Mucosa of descending colon (tissue), 3 donors: Measurements from ENCODE around the gene DLX4. TPM values are rescaled to one million over a fixed set of nuclear protein-coding genes. Genes with fewer than 3 reads are reported as not detected.

Source experiments
- ATAC-seq: fragments of 200-7000 bp; cut with Tn5 transposase; one replicate; pipeline ENCODE4 v1.9.1; 2020; ENCODE audit warnings: mild to moderate bottlenecking, moderate library complexity
- DNase-seq, 3 donors: peaks; one replicate each; pipeline ENCODE4 v3.0.0-alpha.2; 2020
- H3K36me3 ChIP-seq: fragments of 200-600 bp; one replicate; pipeline ENCODE4 v1.8.0; 2021; ENCODE audit warnings: low read depth, mild to moderate bottlenecking
- H3K4me1 ChIP-seq: fragments of 200-600 bp; one replicate; pipeline ENCODE4 v1.8.0; 2021; ENCODE audit warnings: low read depth, mild to moderate bottlenecking
- H3K4me3 ChIP-seq: fragments of 200-600 bp; one replicate; pipeline ENCODE4 v1.8.0; 2021; ENCODE audit warnings: mild to moderate bottlenecking
- H3K9me3 ChIP-seq: fragments of 200-600 bp; one replicate; pipeline ENCODE4 v1.8.0; 2021; ENCODE audit warnings: mild to moderate bottlenecking
- intact Hi-C, 2 donors: fragments of 100-400 bp; cut with DNase I in 1 of 2; cut with micrococcal nuclease in 1 of 2; formaldehyde crosslinking; loops; one replicate each; pipeline versions ENCODE4 v1.11.0 to v1.11.1; 2022; cut with DNase I, micrococcal nuclease
- total RNA-seq, 3 donors: library from RNA; stranded (reverse); fragmentation: NEBNext Ultra II Directional in 2 of 3; extraction: Animal tissue kit (Norgen Biotek cat#: 25700) in 2 of 3; gene quantifications; one replicate each; pipeline versions ENCODE4 v1.2.1 to v1.2.4, GENCODE V29; 2021 to 2023
- TF ChIP-seq, protein P1 (sequence below): fragments of 200-600 bp; IDR thresholded peaks from one replicate; pipeline ENCODE4 v1.8.0; 2022; ENCODE audit warnings: antibody characterized with exemption, mild to moderate bottlenecking
- donor health status: DM: no; HTN: no; CAD: no; lungs with moderate emphysema.
- donor health status: DM: no; HTN: no; CAD: no.
- donor health status: DM: no; HTN: yes; CAD: no.

Gene DLX4
- total RNA-seq, 3 donors from 2014 or later = 0.14 to 0.60 (median 0.24) TPM

DNA sequence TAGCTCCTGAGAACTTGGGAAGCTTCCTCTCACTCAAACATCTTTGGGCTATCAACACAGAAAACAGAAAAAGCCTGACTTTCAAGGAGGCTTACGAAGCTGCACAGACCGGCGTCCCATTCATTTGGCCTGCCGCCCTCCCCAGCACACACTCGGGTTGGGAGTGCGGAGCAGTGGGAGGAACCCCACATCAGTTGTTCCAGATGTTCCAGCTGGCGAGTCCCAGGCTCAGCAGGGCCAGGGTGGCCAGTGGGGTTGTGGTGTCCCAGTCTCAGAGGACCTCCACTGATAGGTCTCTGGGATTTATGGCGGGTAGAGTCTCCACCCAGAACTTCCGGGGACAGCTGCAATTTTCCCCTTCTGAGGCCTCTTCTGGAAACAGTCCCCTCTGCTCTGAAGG is 43.1 kb upstream of the DLX4 start:
- TF ChIP-seq, protein P1, sequence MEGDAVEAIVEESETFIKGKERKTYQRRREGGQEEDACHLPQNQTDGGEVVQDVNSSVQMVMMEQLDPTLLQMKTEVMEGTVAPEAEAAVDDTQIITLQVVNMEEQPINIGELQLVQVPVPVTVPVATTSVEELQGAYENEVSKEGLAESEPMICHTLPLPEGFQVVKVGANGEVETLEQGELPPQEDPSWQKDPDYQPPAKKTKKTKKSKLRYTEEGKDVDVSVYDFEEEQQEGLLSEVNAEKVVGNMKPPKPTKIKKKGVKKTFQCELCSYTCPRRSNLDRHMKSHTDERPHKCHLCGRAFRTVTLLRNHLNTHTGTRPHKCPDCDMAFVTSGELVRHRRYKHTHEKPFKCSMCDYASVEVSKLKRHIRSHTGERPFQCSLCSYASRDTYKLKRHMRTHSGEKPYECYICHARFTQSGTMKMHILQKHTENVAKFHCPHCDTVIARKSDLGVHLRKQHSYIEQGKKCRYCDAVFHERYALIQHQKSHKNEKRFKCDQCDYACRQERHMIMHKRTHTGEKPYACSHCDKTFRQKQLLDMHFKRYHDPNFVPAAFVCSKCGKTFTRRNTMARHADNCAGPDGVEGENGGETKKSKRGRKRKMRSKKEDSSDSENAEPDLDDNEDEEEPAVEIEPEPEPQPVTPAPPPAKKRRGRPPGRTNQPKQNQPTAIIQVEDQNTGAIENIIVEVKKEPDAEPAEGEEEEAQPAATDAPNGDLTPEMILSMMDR = no peak
- H3K9me3 ChIP-seq = no peaks in the 10 kb centered on the region
- H3K36me3 ChIP-seq = no peaks in the 10 kb centered on the region
- no peak overlapping the region for H3K4me3 ChIP-seq
- ATAC-seq = no peak
- intact Hi-C loops = no loop called here
- DNase-seq = no peak
- no peaks in the 10 kb centered on the region for H3K4me1 ChIP-seq

DNA sequence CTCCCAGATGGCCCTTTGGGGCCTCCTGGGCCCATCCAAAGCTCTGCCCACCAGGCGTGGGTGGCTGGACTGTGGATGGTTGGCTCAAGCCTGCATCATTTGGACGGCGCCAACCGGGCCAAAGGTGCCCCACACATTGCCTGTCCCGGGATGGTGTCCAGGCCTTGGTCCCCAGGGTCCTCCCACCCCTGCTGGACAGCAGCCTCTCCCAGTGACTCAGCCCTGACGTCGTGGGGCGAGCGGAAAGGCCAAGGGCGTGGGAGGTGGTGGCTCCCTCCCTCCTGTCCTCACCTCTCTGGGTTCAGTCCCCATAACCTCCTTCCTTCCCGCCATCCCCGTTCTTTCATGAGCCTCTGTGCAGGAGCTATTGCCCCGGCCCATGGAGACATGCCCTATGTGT is 42.1 kb upstream of the DLX4 start:
- intact Hi-C loops = no loop called here
- TF ChIP-seq, protein P1 = no peak
- ATAC-seq = peak; percentile 30
- H3K4me3 ChIP-seq = no peak overlapping the region
- peak in 1 of 3 donors; percentile 60 for DNase-seq
- no peaks in the 10 kb centered on the region for H3K9me3 ChIP-seq
- H3K4me1 ChIP-seq = no peaks in the 10 kb centered on the region
- H3K36me3 ChIP-seq = no peaks in the 10 kb centered on the region

DNA sequence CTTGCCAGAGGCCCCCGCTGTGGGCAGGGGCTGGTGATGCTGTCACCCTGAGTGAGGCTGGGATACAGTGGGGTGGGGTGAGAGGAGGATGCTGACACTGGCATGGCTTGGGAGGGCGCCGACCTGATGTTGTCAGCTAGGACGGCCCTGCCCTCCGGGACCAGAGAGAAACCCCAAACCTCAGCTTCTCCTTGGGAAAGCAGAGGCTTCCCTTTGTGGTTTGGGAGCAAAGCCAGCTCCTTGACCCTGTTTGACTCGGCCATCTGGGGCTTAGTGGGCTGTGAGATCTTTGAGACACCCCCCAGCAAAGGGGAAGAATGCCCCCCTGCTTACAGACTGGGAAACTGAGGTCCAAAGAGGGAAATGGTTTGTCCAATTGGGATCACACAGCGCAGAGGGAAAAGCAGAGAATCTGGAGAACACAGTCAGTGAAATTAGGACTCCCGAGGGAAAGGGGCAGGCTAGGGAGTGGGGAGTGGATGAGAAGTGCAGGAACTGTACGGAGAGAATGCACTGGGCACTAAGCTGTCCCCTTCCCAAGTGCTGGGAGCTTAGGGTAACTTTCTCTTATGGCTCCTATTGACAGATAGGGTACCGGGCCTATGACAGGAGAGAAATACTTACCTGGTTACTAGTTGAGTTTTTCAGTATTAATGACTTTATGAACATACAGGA is 40.7 kb upstream of the DLX4 start:
- ATAC-seq (no peak), DNase-seq (no peak)
- Histone ChIP-seq H3K36me3 (no peaks in the 10 kb centered on the region), H3K9me3 (no peaks in the 10 kb centered on the region), H3K4me3 (no peak overlapping the region), H3K4me1 (no peaks in the 10 kb centered on the region)
- TF ChIP-seq, protein P1 = no peak
- intact Hi-C loops = no loop called here

DNA sequence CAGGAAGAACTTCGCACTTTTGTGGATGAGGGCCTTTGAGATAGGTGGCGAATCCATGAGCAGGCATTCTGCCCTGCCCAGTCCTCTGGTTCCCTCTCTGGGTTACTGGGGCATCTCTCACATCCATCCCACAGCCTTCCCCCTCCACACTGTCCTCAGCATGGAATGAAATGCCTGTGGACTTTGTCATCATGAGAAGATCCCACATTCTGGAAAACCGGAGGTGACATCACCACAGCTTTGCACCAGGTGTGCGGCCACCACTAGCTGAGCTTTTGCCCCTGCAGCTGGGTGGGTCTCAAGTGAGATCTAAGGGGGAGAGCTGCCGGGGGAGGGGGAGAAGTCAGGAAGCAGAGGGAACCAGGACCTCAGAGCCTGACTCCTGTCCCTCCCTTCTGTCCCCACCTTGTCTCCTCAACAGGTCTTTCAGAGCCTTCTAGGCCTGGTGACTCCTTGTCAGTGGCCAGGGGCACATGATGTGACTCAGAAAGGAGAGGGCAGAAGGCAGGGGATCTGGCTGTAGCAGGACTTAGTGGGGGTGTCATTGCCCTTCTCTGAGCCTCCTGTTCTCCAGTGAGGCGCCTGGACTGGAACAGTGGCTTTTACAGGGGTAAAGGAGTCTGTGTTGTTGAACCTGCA is 40.0 kb upstream of the DLX4 start:
- no peak overlapping the region for H3K4me3 ChIP-seq
- H3K36me3 ChIP-seq = no peaks in the 10 kb centered on the region
- intact Hi-C loops = no loop called here
- no peaks in the 10 kb centered on the region for H3K4me1 ChIP-seq
- ATAC-seq (no peak), DNase-seq (no peak)
- TF ChIP-seq, protein P1 = no peak
- H3K9me3 ChIP-seq = no peaks in the 10 kb centered on the region

DNA sequence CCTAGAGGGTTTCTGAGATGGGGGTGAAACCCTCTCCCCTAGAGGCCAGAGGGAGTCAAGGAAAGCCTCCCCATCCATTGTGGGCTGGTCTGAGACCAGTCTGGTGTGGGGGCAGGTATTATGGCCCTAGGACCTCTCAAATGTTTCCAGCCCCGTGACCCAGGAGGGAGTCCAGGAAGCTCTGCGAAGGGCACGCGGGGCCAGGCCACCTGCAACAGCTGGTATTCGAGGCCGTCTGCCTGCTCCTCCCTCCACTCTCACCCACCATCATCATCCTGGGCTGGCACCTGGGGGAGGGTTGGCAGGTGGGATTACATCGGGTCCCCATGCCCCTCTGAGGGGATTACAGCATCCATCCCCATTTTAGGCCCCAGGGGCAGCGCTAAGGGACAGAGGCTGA is 38.1 kb upstream of the DLX4 start:
- H3K9me3 ChIP-seq = no peaks in the 10 kb centered on the region
- TF ChIP-seq, protein P1 = no peak
- DNase-seq (no peak), ATAC-seq (no peak)
- intact Hi-C loops = no loop called here
- H3K4me1 ChIP-seq = no peaks in the 10 kb centered on the region
- no peak overlapping the region for H3K4me3 ChIP-seq
- no peaks in the 10 kb centered on the region for H3K36me3 ChIP-seq
